Astrocyte (in vitro differentiated cells and primary cell): ENCODE measurements around the gene CYREN.

ENCODE experiments used
- CTCF ChIP-seq: IDR thresholded peaks from 2 replicates; pipeline ENCODE4 v1.5.1; 2011; ENCODE audit warnings: low read depth, mild to moderate bottlenecking, inconsistent platforms, low read length, moderate library complexity; ENCODE audit not compliant: insufficient read depth
- EZH2 ChIP-seq: IDR thresholded peaks from 2 replicates; pipeline ENCODE4 v1.6.1; 2012; ENCODE audit warnings: mild to moderate bottlenecking, low read length, inconsistent platforms; ENCODE audit not compliant: insufficient read depth

GRCh38 chr7:135213831-135214230 lies 43.3 kb upstream of the CYREN start:
- TF ChIP-seq CTCF = no peak
- TF ChIP-seq EZH2 = no peak
